Measurements from ENCODE around the gene KYNU.

KYNU gene

GRCh38 chr2:142954493-142954892 is 77.0 kb downstream of the KYNU start:
- no peak for DNase-seq (ENCODE audit: extremely low read depth in 1 of 2, low read depth in 1 of 2)

DNA sequence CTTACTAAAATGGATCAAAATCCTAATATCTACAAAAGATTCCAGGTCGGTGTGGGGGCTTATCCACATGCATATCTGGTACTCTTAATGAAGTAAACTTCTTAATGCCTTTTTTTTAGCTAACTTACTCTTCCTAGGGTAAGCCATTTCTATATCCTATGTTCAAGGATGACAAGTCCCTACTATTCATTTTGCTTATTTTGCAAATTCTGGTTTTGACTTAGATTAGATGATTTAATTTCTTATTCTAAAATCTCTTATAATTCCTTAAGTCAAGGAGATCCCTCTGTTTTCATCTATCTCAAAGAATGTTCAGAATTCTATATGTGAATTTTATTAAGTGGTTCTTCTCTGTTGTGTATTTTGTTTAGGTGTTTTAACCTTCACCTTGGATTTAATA is 79.7 kb downstream of the KYNU start:
- DNase-seq (ENCODE audit: extremely low read depth in 1 of 2, low read depth in 1 of 2), result no peak

DNA sequence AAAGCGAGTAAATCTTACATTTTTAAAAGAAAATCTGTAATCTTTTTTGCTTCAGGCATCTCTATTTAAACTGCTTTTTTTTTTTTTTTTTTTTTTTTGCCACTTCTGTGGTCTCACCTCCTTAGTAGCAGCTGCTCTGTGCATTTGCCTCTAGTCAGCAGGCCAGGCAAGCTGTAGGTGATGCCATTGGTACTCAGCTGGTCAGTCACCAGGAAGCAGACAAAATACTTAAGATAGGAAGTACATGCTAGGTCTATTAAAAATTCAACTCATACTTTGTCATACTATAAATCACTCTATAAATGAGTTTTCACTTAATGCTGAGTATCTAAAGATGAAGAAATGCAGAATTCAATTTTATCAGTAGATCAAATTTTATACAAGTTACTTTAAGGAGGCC is 83.7 kb downstream of the KYNU start:
- no peak for DNase-seq (ENCODE audit: extremely low read depth in 1 of 2, low read depth in 1 of 2)

DNA sequence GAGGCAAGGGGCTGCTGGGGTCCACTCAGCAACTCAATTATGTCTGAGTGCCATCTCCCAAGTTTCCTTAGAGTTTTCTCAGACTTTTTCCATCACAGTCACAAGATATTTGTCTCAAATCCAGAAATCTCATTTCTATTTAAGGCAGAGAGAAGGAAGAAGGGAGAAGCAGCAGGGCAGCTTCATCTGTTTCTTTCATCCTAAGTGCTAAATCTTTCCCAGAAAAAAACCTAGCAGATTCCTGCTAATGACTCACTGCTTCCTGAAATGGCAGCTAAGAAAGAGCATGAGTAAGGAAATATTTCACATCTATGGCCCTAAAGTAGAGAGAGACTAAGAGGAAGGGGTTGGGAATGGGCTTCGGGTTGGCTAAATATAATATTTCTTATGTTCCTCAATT is 88.0 kb downstream of the KYNU start:
- no peak for DNase-seq (ENCODE audit: extremely low read depth in 1 of 2, low read depth in 1 of 2)

GRCh38 chr2:142966284-142966683 is 88.8 kb downstream of the KYNU start:
- no peak for DNase-seq (ENCODE audit: extremely low read depth in 1 of 2, low read depth in 1 of 2)

GRCh38 chr2:142967060-142967459 is 89.6 kb downstream of the KYNU start:
- DNase-seq (ENCODE audit: extremely low read depth in 1 of 2, low read depth in 1 of 2), result no peak

- DNase-seq (ENCODE audit: extremely low read depth in 1 of 2, low read depth in 1 of 2), result no peak
These were observed 95.8 kb downstream of the KYNU start for GRCh38 chr2:142973160-142973821.

GRCh38 chr2:142973822-142974207 is 96.4 kb downstream of the KYNU start:
- DNase-seq (ENCODE audit: extremely low read depth in 1 of 2, low read depth in 1 of 2), result no peak

- DNase-seq (ENCODE audit: extremely low read depth in 1 of 2, low read depth in 1 of 2), result no peak
These were observed 97.0 kb downstream of the KYNU start for GRCh38 chr2:142974288-142975024.

DNA sequence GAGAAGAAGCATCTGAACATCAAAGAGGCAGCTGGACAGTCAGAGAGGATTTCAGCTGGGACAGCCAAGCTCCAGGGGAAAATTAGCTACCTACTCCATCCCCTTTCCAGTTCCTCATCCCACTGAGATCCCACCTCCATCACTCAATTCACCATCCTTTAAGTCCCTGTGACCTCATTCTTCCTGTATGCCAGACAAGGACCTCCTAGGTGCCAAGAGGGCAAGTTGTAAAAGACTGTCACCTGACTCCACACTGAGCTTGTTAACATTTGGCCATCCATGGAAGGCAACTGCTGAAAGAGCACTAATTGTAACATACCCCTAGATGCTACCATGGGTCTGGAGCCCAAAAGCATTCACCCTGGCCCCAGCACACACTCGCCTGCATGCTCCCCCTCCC is 97.8 kb downstream of the KYNU start:
- DNase-seq (ENCODE audit: extremely low read depth in 1 of 2, low read depth in 1 of 2), result no peak

DNA sequence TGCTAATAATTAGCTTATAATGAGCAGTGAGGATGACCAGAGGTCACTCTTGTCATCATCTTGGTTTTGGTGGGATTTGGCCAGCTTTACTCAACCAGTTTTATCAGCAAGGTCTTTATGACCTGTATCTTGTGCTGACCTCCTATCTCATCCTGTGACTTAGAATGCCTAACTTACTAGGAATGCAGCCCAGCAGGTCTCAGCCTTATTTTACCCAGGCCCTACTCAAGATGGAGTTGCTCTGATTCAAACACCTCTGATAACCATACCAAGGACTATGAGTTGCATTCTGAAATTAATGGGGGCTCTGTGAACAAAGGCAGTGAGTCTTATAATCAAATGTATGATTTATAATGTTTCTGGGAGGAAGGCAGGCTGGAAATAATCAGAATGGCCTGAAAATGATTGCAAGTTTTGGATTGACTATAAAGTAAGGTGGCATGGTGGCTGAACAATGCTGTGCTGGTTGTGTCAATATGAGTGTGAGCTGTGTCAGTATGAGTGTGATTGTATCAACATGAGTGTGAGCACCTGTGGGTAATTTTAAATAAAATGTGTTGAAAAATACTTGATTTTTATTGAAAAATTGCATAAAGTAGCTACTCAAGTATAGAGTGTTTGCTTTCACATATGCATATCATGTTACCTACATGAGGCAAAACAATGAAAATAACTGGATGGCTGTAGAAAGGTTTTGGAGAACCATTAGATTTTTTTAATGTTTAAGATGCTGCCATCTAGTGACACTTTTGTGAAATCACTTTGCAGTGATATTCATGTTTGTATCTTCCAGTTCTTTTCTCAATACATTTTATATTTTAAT is 103.0 kb downstream of the KYNU start:
- DNase-seq (ENCODE audit: extremely low read depth in 1 of 2, low read depth in 1 of 2), result no peak

GRCh38 chr2:142981069-142981378 is 103.6 kb downstream of the KYNU start:
- DNase-seq (ENCODE audit: extremely low read depth in 1 of 2, low read depth in 1 of 2), result no peak

- DNase-seq (ENCODE audit: extremely low read depth in 1 of 2, low read depth in 1 of 2), result no peak
These were observed 104.3 kb downstream of the KYNU start for GRCh38 chr2:142981756-142982155.

DNA sequence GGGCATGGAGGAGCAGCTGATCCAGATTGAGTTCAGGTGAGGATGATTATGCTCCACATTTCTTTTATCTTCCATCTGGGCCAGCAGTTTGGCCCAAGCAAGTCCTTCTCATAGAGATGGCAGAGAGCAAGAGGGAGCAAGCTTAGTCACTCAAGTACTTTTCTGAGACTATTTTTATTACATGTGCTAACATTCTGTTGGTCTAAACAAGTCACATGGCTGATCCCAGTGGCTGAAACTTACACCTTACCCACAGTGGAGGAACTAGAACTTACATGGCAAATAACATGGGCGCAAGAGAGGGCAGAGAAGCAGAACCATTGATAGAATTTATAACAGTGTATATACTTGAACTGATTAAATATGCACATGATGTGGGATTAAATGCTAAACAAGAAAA is 105.7 kb downstream of the KYNU start:
- DNase-seq (ENCODE audit: extremely low read depth in 1 of 2, low read depth in 1 of 2), result no peak

DNA sequence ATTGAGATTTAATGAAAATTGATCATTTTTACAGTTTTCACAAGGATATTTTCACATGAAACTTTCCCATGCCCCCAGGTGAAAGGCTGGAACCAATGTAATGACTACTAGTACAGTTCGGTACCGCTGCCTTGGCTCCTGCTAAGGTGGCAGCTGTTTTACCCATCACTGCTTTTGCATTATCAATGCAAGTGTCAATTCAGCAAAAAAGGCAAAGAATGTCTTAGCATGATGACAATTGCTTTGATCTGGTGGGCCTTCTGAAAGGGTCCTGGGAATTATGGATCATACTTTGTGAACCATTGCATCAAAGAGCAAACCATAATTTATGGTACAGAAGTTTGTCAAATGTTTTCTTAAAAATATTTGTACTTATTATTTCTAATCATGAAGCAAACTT is 107.2 kb downstream of the KYNU start:
- DNase-seq (ENCODE audit: extremely low read depth in 1 of 2, low read depth in 1 of 2), result no peak

GRCh38 chr2:142987044-142987443 is 109.6 kb downstream of the KYNU start:
- DNase-seq (ENCODE audit: extremely low read depth in 1 of 2, low read depth in 1 of 2), result no peak

DNA sequence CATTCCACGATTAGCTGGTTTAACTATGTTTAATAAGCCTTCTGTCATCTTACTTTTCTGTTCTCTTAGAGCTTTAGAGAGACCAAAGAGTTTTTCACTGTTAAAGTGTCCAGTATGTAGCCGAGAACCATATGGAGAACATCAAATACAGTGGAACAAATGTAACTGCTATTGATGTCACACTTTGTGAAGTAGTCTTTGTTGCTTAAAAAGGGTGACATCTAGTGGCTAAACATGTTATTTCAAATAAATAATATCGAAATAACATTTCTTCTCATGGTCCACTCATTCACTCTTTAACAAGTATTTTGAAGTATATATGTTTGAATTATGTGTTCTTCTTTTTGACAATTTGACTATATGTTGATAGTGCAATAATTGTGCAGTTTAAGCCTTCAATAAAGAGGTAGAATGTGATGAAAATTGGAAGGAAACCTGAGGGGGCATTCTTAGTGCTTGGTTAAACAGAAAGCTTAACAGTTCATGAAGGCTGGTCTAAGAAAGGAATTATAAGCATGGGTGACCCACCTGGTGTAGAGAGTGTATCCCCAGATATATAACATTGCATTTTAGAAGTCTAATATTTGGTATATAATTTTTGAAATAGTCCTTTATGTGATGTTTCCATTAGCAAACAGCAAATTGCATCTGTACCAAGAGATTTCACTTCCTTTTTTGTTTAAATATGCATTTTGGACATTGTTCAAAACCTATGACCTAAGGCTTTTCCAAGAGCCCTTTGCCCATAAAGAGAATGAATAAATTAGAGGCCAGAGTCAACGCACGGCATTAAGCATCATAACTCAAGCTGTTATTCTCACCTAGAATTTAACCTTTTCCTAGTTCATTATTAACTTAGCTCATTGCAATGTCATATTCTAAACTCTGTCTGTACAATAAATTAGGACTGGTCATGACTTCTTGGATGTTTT is 112.1 kb downstream of the KYNU start:
- no peak for DNase-seq (ENCODE audit: extremely low read depth in 1 of 2, low read depth in 1 of 2)

DNA sequence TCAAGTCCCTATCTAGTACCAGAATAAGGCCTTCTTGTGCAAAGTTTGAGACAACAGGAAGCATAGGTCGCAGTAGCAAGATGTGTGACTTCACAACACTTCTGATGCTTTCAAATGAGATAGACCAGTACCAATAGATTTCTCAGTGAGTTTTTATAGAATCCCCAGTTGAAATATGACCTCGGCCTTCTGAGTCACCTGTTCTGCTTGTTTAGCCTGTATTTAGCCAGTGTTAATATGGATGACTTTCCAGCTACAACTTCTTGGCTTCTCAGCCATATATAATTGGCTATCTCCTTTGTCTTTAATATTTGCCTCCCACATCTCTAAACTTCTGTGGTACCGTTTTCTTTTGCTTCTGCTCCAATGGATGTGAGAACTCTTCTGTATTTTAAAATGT is 113.8 kb downstream of the KYNU start:
- no peak for DNase-seq (ENCODE audit: extremely low read depth in 1 of 2, low read depth in 1 of 2)

DNA sequence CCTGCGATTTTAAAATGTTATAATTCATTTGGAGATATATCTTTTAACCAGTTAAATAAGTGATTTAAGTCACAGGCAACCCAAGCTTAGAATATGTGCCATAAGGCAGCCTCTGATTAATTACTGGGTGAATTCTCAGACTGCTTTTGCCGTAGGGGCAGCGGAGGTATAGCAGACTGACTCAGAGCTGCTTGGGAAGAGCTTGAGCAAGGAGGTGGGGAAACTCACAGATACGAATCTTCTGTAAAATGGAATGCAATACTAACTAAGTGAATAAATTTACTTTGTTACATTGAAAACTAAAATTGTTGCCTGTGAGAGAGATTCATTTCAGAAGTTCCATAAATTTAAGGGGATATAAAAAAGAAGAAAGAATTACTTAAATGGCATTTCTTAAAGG is 115.4 kb downstream of the KYNU start:
- DNase-seq (ENCODE audit: extremely low read depth in 1 of 2, low read depth in 1 of 2), result no peak

DNA sequence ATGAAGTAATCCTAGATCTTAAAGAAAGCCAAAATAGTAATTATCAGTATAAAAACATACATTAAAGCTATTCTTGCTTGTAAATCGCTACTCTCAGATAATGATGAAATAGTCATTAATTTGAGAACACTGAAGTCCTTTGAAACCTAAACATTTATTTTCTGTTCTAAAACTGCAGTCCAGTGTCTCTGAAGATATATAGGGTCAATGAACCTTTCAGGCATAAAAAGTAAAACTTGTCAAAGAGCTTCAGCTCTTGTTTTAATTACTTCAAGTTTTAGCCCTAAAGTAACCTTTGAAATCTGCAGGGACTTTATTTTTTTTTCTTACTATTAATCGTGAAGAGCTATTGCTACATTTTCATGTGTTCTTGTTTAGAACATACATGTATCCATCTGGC is 116.3 kb downstream of the KYNU start:
- no peak for DNase-seq (ENCODE audit: extremely low read depth in 1 of 2, low read depth in 1 of 2)

GRCh38 chr2:142994665-142995064 is 117.2 kb downstream of the KYNU start:
- DNase-seq (ENCODE audit: extremely low read depth in 1 of 2, low read depth in 1 of 2), result no peak

Data from activated CD8-positive, alpha-beta memory T cell treated with anti-CD3 and anti-CD28 coated beads for 1 hour (primary cell).